WTC11 (cell line): ENCODE measurements around the gene ADGRF3. TPM values are rescaled to one million over a fixed set of nuclear protein-coding genes. Genes with fewer than 3 reads are reported as not detected.

ENCODE experiments used
- ATAC-seq: fragments of 200-7000 bp; cut with Tn5 transposase; 2 replicates; pipeline ENCODE4 v1.10.0; 2021; ENCODE audit warnings: mild to moderate bottlenecking, moderate library complexity
- CTCF ChIA-PET: fragments of 300-600 bp; sonication (Branson Sonifier 250); formaldehyde crosslinking; loops from one replicate; lab custom pipeline; 2021; ENCODE audit warnings: antibody characterized with exemption; lab: Charles Lee
- POLR2A ChIA-PET: fragments of 350-600 bp; sonication (Branson Sonifier 250); formaldehyde crosslinking; loops from one replicate; lab custom pipeline; 2021; ENCODE audit warnings: antibody characterized with exemption; lab: Charles Lee
- DNase-seq: peaks from one replicate; pipeline ENCODE4 v3.0.0; 2021; ENCODE audit warnings: low spot score
- H3K27ac Mint-ChIP-seq: 2 replicates; pipeline ENCODE4 v1.8.0; 2021; ENCODE audit warnings: mixed read lengths
- H3K27me3 Mint-ChIP-seq: 2 replicates; pipeline ENCODE4 v1.8.0; 2021; ENCODE audit warnings: low read depth, mild to moderate bottlenecking, moderate library complexity, mixed read lengths
- H3K36me3 Mint-ChIP-seq: 2 replicates; pipeline ENCODE4 v1.8.0; 2021; ENCODE audit warnings: mixed read lengths
- H3K4me1 Mint-ChIP-seq: 2 replicates; pipeline ENCODE4 v1.8.0; 2022; ENCODE audit warnings: mixed read lengths
- H3K4me3 Mint-ChIP-seq: 2 replicates; pipeline ENCODE4 v1.8.0; 2021; ENCODE audit warnings: mild to moderate bottlenecking, moderate library complexity, mixed read lengths
- H3K9me3 Mint-ChIP-seq: 2 replicates; pipeline ENCODE4 v1.8.0; 2021; ENCODE audit warnings: mixed read lengths
- ETV6 ChIP-seq: sonication (generic); formaldehyde crosslinking; IDR thresholded peaks from 2 replicates; pipeline ENCODE4 v1.8.1; 2022; ENCODE audit warnings: mild to moderate bottlenecking, missing genetic modification reagents
- FOXK1 ChIP-seq: sonication (generic); formaldehyde crosslinking; IDR thresholded peaks from 2 replicates; pipeline ENCODE4 v1.8.0; 2022; ENCODE audit warnings: mild to moderate bottlenecking, moderate library complexity, missing genetic modification reagents
- FOXP1 ChIP-seq: sonication (generic); formaldehyde crosslinking; IDR thresholded peaks from 2 replicates; pipeline ENCODE4 v1.8.0; 2022; ENCODE audit warnings: missing genetic modification reagents, mild to moderate bottlenecking, moderate library complexity, borderline replicate concordance
- GABPB1 ChIP-seq: sonication (generic); formaldehyde crosslinking; IDR thresholded peaks from 2 replicates; pipeline ENCODE4 v1.8.1; 2023; ENCODE audit warnings: mild to moderate bottlenecking, missing genetic modification reagents
- GTF2I ChIP-seq: fragments of 250-450 bp; sonication (Bioruptor Pico); conservative IDR thresholded peaks from 2 replicates; pipeline ENCODE4 v1.4.0; 2021; ENCODE audit warnings: mild to moderate bottlenecking
- HMGA2 ChIP-seq: fragments of 250-450 bp; sonication (Bioruptor Pico); IDR thresholded peaks from 2 replicates; pipeline ENCODE4 v1.4.0; 2021; ENCODE audit warnings: mild to moderate bottlenecking, moderate library complexity
- JUN ChIP-seq: sonication (generic); formaldehyde crosslinking; IDR thresholded peaks from 2 replicates; pipeline ENCODE4 v1.8.0; 2023; ENCODE audit warnings: mild to moderate bottlenecking, missing genetic modification reagents
- NR3C1 ChIP-seq: sonication (generic); formaldehyde crosslinking; conservative IDR thresholded peaks from 2 replicates; pipeline ENCODE4 v1.8.1; 2023; ENCODE audit warnings: low read depth, mild to moderate bottlenecking, missing genetic modification reagents
- PRRX2 ChIP-seq: fragments of 250-450 bp; sonication (Bioruptor Pico); IDR thresholded peaks from 2 replicates; pipeline ENCODE4 v1.8.0; 2021; ENCODE audit warnings: mild to moderate bottlenecking
- RELA ChIP-seq: sonication (generic); formaldehyde crosslinking; IDR thresholded peaks from 2 replicates; pipeline ENCODE4 v1.8.1; 2022; ENCODE audit warnings: missing genetic modification reagents, mild to moderate bottlenecking, borderline replicate concordance
- TCF7 ChIP-seq: sonication (generic); formaldehyde crosslinking; IDR thresholded peaks from 2 replicates; pipeline ENCODE4 v1.8.0; 2022; ENCODE audit warnings: mild to moderate bottlenecking, low read depth, missing genetic modification reagents, moderate library complexity
- ZNF396 ChIP-seq: fragments of 250-450 bp; sonication (Bioruptor Pico); IDR thresholded peaks from 2 replicates; pipeline ENCODE4 v1.8.0; 2021; ENCODE audit warnings: mild to moderate bottlenecking, moderate library complexity, borderline replicate concordance
- total RNA-seq: library from RNA; stranded (reverse); gene quantifications from 3 replicates; pipeline ENCODE4 v1.2.3, GENCODE V29; 2021
- TF ChIP-seq, protein P1 (sequence below): sonication (generic); formaldehyde crosslinking; IDR thresholded peaks from 2 replicates; pipeline ENCODE4 v1.8.0; 2023; ENCODE audit warnings: mild to moderate bottlenecking, missing genetic modification reagents
- TF ChIP-seq, protein P2 (sequence below): sonication (generic); formaldehyde crosslinking; IDR thresholded peaks from 2 replicates; pipeline ENCODE4 v1.8.0; 2022; ENCODE audit warnings: mild to moderate bottlenecking, missing genetic modification reagents
- TF ChIP-seq, protein P3 (sequence below): sonication (generic); formaldehyde crosslinking; IDR thresholded peaks from 2 replicates; pipeline ENCODE4 v1.8.0; 2022; ENCODE audit warnings: mild to moderate bottlenecking, missing genetic modification reagents
- TF ChIP-seq, protein P4 (sequence below): sonication (generic); formaldehyde crosslinking; IDR thresholded peaks from 2 replicates; pipeline ENCODE4 v1.8.1; 2022; ENCODE audit warnings: mild to moderate bottlenecking, moderate library complexity, missing genetic modification reagents
- TF ChIP-seq, protein P5 (sequence below): sonication (generic); formaldehyde crosslinking; IDR thresholded peaks from 2 replicates; pipeline ENCODE4 v1.8.0; 2022; ENCODE audit warnings: mild to moderate bottlenecking, missing genetic modification reagents
- TF ChIP-seq, protein P6 (sequence below): fragments of 250-450 bp; sonication (Bioruptor Pico); IDR thresholded peaks from 2 replicates; pipeline ENCODE4 v1.9.0; 2021; ENCODE audit warnings: mild to moderate bottlenecking, borderline replicate concordance
- TF ChIP-seq, protein P7 (sequence below): fragments of 250-450 bp; sonication (Bioruptor Pico); IDR thresholded peaks from 2 replicates; pipeline ENCODE4 v1.9.0; 2021; ENCODE audit warnings: moderate library complexity, mild to moderate bottlenecking, inconsistent platforms, borderline replicate concordance
- TF ChIP-seq, protein P8 (sequence below): fragments of 200-600 bp; IDR thresholded peaks from 2 replicates; pipeline ENCODE4 v1.8.0; 2022; ENCODE audit warnings: antibody characterized with exemption

Gene ADGRF3
- total RNA-seq, 1 experiment from 2014 or later: 0.48 TPM

DNA sequence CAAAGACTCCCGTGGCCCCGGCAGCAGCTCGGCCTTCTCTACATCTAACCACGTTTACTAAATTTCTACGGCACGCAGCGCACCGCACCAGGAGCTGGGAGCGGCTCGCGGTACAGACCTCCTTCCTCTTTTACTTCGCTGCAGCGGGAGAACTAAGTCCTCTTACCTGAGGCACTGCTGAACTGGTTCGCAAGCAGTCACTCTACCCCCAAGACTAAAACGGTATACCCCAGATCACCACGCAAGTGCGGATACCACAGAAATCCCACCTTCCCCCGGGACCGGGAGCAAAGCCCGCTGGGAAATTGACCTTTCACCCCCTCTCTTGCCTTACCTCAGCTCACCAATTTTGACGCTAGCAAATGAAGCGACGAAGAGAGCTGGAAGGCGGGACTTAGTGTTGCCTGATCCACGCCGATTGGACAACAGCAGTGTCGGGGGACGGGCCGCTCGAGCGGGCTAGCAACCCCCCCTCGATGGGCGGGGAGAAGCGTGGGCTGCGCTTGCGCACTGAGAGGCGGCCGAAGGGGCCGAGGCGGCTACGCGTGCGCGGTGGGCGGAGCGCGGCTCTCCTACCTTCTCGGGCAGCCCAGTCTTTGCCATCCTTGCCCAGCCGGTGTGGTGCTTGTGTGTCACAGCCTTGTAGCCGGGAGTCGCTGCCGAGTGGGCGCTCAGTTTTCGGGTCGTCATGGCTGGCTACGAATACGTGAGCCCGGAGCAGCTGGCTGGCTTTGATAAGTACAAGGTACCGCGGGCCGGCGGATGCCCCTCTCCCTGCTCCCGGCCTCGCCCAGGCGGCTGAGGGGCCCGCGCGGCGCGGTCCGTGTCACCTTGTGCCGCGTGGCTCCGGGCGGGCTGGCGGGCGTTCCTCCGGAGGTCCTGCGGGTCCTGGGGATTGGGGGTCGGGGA, 790 bp downstream of the ADGRF3 start, which contains the start of gene SELENOI (continued):
- TF ChIP-seq, protein P1, sequence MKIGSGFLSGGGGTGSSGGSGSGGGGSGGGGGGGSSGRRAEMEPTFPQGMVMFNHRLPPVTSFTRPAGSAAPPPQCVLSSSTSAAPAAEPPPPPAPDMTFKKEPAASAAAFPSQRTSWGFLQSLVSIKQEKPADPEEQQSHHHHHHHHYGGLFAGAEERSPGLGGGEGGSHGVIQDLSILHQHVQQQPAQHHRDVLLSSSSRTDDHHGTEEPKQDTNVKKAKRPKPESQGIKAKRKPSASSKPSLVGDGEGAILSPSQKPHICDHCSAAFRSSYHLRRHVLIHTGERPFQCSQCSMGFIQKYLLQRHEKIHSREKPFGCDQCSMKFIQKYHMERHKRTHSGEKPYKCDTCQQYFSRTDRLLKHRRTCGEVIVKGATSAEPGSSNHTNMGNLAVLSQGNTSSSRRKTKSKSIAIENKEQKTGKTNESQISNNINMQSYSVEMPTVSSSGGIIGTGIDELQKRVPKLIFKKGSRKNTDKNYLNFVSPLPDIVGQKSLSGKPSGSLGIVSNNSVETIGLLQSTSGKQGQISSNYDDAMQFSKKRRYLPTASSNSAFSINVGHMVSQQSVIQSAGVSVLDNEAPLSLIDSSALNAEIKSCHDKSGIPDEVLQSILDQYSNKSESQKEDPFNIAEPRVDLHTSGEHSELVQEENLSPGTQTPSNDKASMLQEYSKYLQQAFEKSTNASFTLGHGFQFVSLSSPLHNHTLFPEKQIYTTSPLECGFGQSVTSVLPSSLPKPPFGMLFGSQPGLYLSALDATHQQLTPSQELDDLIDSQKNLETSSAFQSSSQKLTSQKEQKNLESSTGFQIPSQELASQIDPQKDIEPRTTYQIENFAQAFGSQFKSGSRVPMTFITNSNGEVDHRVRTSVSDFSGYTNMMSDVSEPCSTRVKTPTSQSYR (CRISPR knock-in tag): no peak
- TF ChIP-seq, protein P2, sequence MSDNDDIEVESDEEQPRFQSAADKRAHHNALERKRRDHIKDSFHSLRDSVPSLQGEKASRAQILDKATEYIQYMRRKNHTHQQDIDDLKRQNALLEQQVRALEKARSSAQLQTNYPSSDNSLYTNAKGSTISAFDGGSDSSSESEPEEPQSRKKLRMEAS (CRISPR knock-in tag): peak; percentile 63; the same call in 1 of the 2 replicates
- TF ChIP-seq ETV6 (CRISPR knock-in tag) (peak; percentile 17; the same call in 1 of the 2 replicates), JUN (CRISPR knock-in tag) (0 out of 2 replicates have a peak, but pooled peaks have one; percentile 31), RELA (CRISPR knock-in tag) (0 out of 2 replicates have a peak, but pooled peaks have one; percentile 68), GABPB1 (CRISPR knock-in tag) (peak; percentile 70), TCF7 (no peak), HMGA2 (CRISPR knock-in tag) (no peak), GTF2I (CRISPR knock-in tag) (no peak), FOXP1 (CRISPR knock-in tag) (peak; percentile 25; the same call in 1 of the 2 replicates), FOXK1 (CRISPR knock-in tag) (peak; percentile 73)
- TF ChIP-seq, protein P3, sequence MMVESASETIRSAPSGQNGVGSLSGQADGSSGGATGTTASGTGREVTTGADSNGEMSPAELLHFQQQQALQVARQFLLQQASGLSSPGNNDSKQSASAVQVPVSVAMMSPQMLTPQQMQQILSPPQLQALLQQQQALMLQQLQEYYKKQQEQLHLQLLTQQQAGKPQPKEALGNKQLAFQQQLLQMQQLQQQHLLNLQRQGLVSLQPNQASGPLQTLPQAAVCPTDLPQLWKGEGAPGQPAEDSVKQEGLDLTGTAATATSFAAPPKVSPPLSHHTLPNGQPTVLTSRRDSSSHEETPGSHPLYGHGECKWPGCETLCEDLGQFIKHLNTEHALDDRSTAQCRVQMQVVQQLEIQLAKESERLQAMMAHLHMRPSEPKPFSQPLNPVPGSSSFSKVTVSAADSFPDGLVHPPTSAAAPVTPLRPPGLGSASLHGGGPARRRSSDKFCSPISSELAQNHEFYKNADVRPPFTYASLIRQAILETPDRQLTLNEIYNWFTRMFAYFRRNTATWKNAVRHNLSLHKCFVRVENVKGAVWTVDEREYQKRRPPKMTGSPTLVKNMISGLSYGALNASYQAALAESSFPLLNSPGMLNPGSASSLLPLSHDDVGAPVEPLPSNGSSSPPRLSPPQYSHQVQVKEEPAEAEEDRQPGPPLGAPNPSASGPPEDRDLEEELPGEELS (CRISPR knock-in tag): 0 out of 2 replicates have a peak, but pooled peaks have one; percentile 13
- TF ChIP-seq, protein P4, sequence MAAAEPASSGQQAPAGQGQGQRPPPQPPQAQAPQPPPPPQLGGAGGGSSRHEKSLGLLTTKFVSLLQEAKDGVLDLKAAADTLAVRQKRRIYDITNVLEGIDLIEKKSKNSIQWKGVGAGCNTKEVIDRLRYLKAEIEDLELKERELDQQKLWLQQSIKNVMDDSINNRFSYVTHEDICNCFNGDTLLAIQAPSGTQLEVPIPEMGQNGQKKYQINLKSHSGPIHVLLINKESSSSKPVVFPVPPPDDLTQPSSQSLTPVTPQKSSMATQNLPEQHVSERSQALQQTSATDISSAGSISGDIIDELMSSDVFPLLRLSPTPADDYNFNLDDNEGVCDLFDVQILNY: peak; percentile 56; the same call in 1 of the 2 replicates
- TF ChIP-seq, protein P5, sequence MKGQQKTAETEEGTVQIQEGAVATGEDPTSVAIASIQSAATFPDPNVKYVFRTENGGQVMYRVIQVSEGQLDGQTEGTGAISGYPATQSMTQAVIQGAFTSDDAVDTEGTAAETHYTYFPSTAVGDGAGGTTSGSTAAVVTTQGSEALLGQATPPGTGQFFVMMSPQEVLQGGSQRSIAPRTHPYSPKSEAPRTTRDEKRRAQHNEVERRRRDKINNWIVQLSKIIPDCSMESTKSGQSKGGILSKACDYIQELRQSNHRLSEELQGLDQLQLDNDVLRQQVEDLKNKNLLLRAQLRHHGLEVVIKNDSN: 0 out of 2 replicates have a peak, but pooled peaks have one; percentile 25

DNA sequence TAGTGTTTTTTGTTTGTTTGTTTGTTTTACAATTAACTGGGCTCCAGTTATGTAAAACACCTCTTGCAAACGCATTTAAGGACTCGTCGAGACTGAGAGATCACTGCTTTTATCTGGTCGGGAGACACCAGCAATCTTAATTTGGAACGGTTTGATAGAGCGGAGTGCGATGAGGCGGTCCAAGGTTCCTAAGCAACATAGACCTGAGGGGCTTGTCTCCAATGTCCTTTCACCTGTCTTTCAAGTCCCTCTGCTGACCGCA, 1.4 kb downstream of the ADGRF3 start:
- Mint-ChIP-seq H3K27ac (peak overlapping the region; percentile 100), H3K36me3 (no peaks in the 10 kb centered on the region; the same call in 1 of the 2 replicates), H3K4me3 (peak overlapping the region; percentile 98), H3K4me1 (peaks cover 24% of the 10 kb centered on the region), H3K27me3 (no peaks in the 10 kb centered on the region), H3K9me3 (no peaks in the 10 kb centered on the region)
- ATAC-seq (no peak), DNase-seq (no peak)
- POLR2A ChIA-PET: interaction anchor here (0.6 to 1.9 kb wide), 10 partner anchors 11 to 433 kb away, joined by 3 to 7 read pairs (median 3); partner anchors contain the start of genes HADHB and RAB10
- TF ChIP-seq ZNF396 (CRISPR knock-in tag) (no peak), NR3C1 (CRISPR knock-in tag) (no peak), PRRX2 (no peak)
- TF ChIP-seq, protein P6, sequence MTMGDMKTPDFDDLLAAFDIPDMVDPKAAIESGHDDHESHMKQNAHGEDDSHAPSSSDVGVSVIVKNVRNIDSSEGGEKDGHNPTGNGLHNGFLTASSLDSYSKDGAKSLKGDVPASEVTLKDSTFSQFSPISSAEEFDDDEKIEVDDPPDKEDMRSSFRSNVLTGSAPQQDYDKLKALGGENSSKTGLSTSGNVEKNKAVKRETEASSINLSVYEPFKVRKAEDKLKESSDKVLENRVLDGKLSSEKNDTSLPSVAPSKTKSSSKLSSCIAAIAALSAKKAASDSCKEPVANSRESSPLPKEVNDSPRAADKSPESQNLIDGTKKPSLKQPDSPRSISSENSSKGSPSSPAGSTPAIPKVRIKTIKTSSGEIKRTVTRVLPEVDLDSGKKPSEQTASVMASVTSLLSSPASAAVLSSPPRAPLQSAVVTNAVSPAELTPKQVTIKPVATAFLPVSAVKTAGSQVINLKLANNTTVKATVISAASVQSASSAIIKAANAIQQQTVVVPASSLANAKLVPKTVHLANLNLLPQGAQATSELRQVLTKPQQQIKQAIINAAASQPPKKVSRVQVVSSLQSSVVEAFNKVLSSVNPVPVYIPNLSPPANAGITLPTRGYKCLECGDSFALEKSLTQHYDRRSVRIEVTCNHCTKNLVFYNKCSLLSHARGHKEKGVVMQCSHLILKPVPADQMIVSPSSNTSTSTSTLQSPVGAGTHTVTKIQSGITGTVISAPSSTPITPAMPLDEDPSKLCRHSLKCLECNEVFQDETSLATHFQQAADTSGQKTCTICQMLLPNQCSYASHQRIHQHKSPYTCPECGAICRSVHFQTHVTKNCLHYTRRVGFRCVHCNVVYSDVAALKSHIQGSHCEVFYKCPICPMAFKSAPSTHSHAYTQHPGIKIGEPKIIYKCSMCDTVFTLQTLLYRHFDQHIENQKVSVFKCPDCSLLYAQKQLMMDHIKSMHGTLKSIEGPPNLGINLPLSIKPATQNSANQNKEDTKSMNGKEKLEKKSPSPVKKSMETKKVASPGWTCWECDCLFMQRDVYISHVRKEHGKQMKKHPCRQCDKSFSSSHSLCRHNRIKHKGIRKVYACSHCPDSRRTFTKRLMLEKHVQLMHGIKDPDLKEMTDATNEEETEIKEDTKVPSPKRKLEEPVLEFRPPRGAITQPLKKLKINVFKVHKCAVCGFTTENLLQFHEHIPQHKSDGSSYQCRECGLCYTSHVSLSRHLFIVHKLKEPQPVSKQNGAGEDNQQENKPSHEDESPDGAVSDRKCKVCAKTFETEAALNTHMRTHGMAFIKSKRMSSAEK (CRISPR knock-in tag): no peak
- TF ChIP-seq, protein P7, sequence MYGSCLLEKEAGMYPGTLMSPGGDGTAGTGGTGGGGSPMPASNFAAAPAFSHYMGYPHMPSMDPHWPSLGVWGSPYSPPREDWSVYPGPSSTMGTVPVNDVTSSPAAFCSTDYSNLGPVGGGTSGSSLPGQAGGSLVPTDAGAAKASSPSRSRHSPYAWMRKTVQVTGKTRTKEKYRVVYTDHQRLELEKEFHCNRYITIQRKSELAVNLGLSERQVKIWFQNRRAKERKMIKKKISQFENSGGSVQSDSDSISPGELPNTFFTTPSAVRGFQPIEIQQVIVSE (CRISPR knock-in tag): no peak
- TF ChIP-seq, protein P8, sequence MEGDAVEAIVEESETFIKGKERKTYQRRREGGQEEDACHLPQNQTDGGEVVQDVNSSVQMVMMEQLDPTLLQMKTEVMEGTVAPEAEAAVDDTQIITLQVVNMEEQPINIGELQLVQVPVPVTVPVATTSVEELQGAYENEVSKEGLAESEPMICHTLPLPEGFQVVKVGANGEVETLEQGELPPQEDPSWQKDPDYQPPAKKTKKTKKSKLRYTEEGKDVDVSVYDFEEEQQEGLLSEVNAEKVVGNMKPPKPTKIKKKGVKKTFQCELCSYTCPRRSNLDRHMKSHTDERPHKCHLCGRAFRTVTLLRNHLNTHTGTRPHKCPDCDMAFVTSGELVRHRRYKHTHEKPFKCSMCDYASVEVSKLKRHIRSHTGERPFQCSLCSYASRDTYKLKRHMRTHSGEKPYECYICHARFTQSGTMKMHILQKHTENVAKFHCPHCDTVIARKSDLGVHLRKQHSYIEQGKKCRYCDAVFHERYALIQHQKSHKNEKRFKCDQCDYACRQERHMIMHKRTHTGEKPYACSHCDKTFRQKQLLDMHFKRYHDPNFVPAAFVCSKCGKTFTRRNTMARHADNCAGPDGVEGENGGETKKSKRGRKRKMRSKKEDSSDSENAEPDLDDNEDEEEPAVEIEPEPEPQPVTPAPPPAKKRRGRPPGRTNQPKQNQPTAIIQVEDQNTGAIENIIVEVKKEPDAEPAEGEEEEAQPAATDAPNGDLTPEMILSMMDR: no peak
- CTCF ChIA-PET: interaction anchor here (0.6 to 1.8 kb wide), 6 partner anchors 26 to 174 kb away, joined by 3 to 8 read pairs (median 4); no protein-coding TSS in a partner anchor
